Stimulated activated naive CD4-positive, alpha-beta T cell treated with Interleukin-2 at 50 U/mL for 16 hours (primary cell): ENCODE results near the gene SMPDL3B.

Experiments used
- DNase-seq: peaks from one replicate; lab custom pipeline; 2025; lab: John Stamatoyannopoulos, UW

The SMPDL3B gene

GRCh38 chr1:27934818-27935549 is at the start of gene SMPDL3B:
Gene SMPDL3B (plus strand): TSS chr1:27935000. CDS start chr1:27935184, 184 bp downstream.
- DNase-seq: no peak

GRCh38 chr1:27885114-27885528 is 49.7 kb upstream of the SMPDL3B start:
- no peak for DNase-seq

- no peak for DNase-seq
Observed at GRCh38 chr1:27885621-27886352, 49.0 kb upstream of the SMPDL3B start.

- no peak for DNase-seq
Observed at GRCh38 chr1:27886353-27886679, 48.5 kb upstream of the SMPDL3B start.

- DNase-seq: no peak
Observed at GRCh38 chr1:27886744-27887143, 48.1 kb upstream of the SMPDL3B start.

- no peak for DNase-seq
Observed at GRCh38 chr1:27887215-27888021, 47.4 kb upstream of the SMPDL3B start.

GRCh38 chr1:27889506-27889905 is 45.3 kb upstream of the SMPDL3B start:
- no peak for DNase-seq

GRCh38 chr1:27891196-27891889 is 43.5 kb upstream of the SMPDL3B start:
- peak; percentile 27 for DNase-seq

GRCh38 chr1:27894521-27894920 is 40.3 kb upstream of the SMPDL3B start:
- no peak for DNase-seq

- DNase-seq: no peak
Observed at GRCh38 chr1:27906759-27907158, 28.0 kb upstream of the SMPDL3B start.

GRCh38 chr1:27912429-27912828 is 22.4 kb upstream of the SMPDL3B start:
- DNase-seq: no peak

- DNase-seq: no peak
Observed at GRCh38 chr1:27915082-27915575, 19.7 kb upstream of the SMPDL3B start.

GRCh38 chr1:27922272-27922671 is 12.5 kb upstream of the SMPDL3B start:
- no peak for DNase-seq

GRCh38 chr1:27928216-27928954 is 6.4 kb upstream of the SMPDL3B start:
- no peak for DNase-seq

- DNase-seq: no peak
Observed at GRCh38 chr1:27931184-27931583, 3.6 kb upstream of the SMPDL3B start.

- no peak for DNase-seq
Observed at GRCh38 chr1:27931759-27932158, 3.0 kb upstream of the SMPDL3B start.

- DNase-seq: no peak
Observed at GRCh38 chr1:27935721-27936120, 921 bp downstream of the SMPDL3B start.

- no peak for DNase-seq
Observed at GRCh38 chr1:27936370-27936769, 1.6 kb downstream of the SMPDL3B start.

- DNase-seq: no peak
Observed at GRCh38 chr1:27937524-27937836, 2.7 kb downstream of the SMPDL3B start.

GRCh38 chr1:27938488-27938887 is 3.7 kb downstream of the SMPDL3B start:
- DNase-seq: no peak

GRCh38 chr1:27940297-27940696 is 5.5 kb downstream of the SMPDL3B start:
- DNase-seq: peak; percentile 65
